NCI-H748 (cell line): ENCODE data around the gene CCDC89.
"Not testable (repeated sequence)": the region's sequence is repeated elsewhere in the genome, so short reads cannot be mapped to it uniquely, and the experiment has no call there.

Source experiments
- DNase-seq: peaks from one replicate; lab custom pipeline; 2025; ENCODE audit not compliant: unreplicated experiment; lab: John Stamatoyannopoulos, UW

CCDC89 gene

DNA sequence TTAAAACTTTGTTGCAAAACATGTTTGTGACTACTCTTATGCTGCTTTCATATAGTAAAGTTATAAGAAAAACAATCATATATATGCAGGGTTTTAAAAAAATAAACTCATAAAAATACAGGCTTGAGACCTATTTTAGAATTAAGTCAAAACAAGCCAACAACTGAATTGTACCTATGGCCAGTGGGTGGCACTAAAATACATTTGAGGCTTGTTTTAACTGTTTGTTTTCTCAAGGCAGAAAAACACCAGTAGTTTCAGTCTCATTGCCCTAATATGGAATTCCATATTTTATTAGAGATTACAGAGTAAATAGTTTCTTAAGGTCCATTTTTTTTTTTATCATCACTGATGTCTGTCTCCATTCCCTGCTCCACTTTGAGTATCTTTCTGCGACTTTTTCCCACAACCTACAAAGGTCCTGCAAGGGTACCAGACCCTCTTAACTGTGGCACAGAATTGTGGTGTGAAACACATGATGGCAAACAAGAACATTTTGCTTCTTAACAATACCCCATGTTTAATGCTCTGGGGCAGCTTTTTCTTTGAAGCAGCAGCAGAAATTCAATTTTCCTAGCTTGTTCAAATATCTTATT lies 8.5 kb upstream of the CCDC89 start:
- DNase-seq: peak; percentile 17

DNA sequence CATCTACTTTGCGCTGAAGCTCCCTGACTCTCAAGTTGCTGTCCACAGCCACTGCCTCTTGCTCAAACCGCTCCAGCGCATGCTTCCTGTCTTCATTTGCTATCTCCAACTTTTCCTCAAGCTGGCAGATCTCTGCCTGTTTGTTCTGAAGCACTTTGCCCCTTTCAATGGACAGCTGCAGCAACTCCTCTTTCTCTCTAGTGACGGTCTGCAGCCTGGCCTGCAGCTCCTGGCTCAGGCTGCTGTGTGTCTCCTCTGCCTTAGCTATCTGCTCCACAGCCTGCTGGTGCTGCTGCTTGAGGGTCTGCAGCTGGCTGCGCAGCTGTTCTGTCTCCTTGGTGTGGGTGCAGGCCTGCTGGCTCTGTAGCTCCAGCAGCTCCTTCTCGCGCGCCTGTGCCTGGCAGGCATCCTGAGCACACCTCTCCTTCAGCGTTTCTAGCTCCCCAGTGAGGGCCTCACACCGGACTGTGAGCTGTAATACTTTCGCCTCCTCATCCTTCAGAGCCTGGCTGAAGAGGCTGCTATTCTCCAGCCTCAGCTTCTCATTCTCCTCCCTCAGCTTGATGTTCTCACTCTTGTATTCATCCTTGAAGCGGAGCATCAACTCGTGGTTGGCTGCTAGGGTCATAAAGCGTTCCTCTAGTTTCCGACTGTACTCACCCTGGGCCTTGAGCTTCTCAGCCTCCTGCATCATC lies 723 bp downstream of the CCDC89 start:
- DNase-seq: peak; percentile 35

GRCh38 chr11:85682330-85683305 lies 3.4 kb downstream of the CCDC89 start:
- DNase-seq: peak; percentile 75

DNA sequence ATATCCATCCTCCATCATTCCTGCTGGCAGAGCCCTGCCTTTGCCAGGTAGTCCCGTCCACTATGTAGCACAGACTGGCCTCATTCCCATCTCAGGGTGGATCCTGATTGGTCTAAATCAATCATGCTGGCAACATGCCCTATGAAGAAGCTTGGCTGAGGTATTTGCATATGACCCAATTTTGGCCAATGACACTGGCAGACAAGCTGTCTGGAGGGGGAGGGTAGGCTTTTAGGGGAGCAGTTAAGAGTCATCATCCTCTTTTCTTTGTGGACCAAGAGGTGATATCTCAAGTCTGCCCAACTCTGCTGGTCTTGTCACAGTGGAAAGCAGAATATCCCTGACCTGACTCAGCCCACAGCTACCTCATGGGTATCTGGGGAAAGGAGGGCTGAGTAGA lies 5.1 kb downstream of the CCDC89 start:
- peak; percentile 6 for DNase-seq

DNA sequence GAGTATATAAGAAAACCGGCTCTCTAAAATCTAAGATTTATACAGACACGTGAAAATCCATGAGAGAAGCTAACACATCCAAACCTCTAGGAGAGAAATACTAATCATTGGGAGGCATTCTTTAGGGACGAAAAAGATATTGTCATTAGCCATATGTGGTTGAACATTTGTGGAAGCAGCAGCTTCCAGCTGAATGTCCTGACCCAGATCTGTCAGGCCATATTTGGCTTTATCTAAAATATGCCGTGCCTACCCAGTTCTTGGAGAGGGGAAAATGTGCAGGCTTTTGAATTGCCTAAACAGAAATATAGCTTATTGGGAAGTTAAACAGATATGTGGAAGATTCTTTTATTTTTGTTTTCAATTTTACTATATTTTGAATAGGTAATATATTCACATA lies 6.4 kb downstream of the CCDC89 start:
- no peak for DNase-seq

DNA sequence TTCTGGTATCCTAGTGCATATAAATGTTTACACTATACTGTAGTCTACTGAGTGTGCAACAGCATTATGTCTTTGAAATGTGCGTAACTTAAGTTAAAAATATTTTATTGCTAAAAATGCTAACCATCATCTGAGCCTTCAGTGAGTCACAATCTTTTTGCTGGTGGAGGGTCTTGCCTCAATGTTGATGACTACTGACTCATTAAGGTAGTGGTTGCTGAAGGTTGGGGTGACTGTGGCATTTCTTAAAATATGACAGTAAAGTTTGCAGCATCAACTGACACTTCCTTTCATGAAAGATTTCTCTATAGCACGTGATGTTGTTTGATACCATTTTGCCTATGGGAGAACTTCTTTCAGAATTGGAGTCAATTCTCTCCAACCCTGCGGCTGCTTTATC lies 12.6 kb downstream of the CCDC89 start:
- DNase-seq: no peak

DNA sequence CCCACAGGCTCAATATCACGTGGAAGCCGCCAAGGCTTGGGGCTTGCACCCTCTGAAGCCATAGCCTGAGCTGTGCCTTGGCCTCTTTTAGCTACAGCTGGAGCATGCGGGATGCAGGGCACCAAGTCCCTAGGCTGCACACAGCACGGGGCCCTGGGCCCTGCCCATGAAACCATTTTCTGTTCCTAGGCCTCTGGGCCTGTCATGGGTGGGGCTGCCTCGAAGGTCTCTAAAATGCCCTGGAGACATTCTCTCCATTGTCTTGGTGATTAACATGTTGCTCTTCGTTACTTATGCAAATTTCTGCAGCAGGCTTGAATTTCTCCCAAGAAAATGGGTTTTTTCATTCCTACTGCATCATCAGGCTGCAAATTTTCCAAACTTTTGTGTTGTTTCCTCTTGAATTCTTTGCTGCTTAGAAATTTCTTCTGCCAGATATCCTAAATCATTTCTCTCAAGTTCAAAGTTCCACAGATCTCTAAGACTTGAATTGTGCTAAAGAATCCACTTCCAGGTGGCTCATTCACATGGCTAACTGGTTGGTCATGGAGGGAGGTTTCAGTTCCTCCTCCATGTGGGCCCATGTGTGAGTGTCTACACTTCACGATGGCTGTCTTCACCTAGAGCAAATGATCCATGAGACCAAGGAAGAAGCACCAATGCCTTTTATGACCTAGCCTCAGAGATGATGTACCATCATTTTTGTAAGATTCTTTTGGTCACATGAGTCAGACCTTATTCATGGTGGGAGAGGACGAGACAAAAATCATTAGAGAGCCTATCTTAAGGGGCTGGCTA lies 13.7 kb downstream of the CCDC89 start:
- no peak for DNase-seq

DNA sequence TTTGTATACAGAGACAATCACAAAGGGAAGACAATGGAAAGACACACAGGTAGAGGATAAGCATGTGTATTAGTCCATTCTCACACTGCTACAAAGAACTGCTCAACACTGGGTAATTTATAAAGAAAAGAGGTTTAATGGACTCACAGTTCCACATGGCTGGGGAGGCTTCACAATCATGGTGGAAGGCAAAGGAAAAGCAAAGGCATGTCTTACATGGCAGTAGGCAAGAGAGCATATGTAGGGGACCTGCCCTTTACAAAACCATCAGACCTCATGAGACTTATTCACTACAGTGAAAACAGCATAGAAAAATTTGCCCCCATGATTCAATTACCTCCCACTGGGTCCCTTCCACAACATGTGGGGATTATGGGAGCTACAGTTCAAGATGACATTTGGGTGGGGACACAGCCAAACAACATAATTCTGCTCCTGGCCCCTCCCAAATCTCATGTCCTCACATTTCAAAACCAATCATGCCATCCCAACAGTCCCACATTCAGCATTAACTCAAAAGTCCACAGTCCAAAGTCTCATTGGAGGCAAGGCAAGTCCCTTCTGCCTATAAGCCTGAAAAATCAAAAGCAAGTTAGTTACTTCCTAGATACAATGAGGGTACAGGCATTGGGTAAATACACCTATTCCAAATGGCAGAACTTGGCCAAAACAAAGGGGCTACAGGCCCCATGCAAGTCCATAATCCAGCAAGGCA lies 14.9 kb downstream of the CCDC89 start:
- DNase-seq: not testable (repeated sequence)

DNA sequence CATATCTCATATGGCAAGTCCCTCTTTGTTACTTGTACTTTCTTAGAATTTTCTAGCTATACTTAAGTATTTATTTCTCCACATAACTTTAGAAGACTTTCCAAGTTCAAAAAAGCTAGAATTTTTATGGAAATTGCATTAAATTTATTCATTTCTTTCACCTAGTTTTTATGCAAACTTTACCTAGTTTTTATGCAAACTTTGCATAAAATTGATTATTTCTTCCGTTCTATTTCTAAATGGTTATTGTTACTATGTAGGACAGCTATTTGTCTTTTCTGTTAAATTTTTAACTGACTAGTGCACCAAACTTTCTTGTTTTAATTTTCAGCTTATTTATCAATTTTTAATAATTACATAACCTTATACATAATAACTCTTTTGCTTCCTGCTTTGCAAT lies 17.8 kb downstream of the CCDC89 start:
- no peak for DNase-seq

DNA sequence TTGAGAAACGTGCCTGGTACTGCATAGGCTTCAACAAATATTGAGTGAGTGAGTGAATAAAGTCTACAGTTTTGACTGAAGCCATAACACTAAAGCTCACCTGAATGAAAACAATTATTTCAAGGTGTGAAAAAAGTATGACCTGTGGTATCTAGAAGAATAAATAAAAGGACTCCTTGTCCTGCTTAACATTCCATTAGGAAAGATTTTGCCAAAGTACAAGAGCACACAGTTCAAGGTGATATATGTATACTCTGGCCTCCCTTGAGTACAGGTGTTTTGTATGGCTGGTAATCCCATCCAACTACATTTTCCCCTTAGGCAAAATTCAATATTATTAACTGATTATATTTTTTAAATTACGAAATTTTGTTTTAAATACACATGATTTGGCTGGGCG lies 19.3 kb downstream of the CCDC89 start:
- DNase-seq: no peak

GRCh38 chr11:85665733-85666132 lies 20.3 kb downstream of the CCDC89 start:
- DNase-seq: no peak

DNA sequence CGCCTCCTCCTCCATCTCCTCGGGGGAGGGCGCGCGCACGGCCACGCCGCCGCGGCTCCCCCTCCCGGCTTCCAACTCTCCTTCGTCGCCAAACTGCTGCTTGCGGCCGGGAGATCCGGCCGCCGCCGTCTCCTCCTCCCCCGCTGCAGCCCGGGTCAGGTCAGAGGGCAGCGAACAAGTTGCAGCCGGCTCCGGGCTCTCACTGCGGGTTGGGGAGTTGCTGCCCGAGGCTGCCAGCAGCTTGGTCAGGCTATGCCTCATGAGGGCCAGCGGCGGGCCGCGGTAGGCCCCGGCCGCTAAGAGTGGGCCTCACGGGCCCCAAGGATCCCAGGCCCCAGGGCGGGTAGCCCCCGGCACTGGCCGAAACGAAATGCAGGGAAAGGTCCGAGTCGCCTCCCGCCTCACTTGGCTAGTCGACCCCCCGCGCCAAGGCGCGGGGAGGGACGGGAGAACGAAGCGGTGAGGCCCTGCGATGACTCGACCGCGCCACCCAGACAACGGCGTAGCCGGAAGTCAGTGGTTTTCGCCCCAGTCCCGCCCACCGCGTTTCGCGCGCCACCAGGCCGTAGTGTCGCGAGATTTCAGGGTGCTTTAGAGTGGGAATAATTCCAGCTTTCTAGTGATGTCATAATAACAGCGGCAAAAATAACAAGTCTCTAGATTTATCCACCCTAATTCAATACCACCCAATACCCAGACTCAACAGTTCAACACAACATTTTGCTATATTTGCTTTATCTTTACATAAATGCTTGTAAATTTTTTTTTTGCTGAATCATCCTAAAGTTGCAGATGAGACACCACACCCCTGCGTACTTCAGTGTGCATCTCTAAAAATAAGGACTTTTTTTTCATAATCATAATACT lies 21.1 kb downstream of the CCDC89 start, which contains the start of gene CREBZF:
CREBZF (minus strand) TSS at position 515 of the 867 bp plus-strand sequence; CDS start at position 261, 254 bp downstream.
- DNase-seq: peak; percentile 91

- DNase-seq: peak; percentile 72
Measured at GRCh38 chr11:85663753-85664614, 22.0 kb downstream of the CCDC89 start.

- peak; percentile 8 for DNase-seq
Measured at GRCh38 chr11:85663080-85663752, 22.8 kb downstream of the CCDC89 start.

DNA sequence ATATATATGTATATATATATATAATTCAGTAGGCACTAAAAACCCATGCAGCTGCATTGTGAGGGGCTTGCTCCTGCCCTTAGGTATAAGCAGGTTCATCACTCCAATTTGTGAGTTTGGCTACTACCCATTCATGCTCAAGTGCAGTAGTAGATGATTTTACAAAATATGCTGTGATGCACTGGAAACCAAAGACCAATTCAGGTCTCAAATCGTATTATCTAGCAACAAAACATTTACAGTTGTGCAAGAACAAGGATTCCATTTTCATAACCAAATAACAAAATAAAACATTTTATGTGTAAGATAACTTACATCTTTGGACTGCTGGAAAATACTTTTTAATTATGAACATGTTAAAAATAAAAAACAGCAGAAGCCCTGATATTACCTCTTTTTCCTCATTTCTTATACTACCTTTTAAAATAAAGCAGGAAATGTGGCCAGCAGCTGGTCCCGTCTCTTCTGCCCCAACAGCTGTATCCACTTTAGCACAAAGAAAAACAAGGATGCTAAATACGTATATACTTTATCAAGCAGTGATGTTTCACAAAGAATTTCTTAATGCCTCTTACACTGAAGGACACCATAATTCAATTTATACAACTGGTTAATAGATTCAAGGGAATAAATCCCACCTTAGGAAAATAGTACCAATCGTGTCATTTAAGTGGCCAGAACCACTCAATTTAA lies 23.9 kb downstream of the CCDC89 start:
- DNase-seq: no peak

- DNase-seq: no peak
Measured at GRCh38 chr11:85658180-85658579, 27.8 kb downstream of the CCDC89 start.

- no peak for DNase-seq
Measured at GRCh38 chr11:85656777-85657176, 29.2 kb downstream of the CCDC89 start.
